ENCODE results near the gene CDK5RAP2. TPM values are rescaled to one million over a fixed set of nuclear protein-coding genes. Genes with fewer than 3 reads are reported as not detected.

Gene CDK5RAP2
- total and polyA plus RNA-seq, 10 of the 15 experiments (the other 5 are each of a cell fraction or from before 2014, with no cell fraction given): 16.2 to 53.5 (median 34.5) TPM

DNA sequence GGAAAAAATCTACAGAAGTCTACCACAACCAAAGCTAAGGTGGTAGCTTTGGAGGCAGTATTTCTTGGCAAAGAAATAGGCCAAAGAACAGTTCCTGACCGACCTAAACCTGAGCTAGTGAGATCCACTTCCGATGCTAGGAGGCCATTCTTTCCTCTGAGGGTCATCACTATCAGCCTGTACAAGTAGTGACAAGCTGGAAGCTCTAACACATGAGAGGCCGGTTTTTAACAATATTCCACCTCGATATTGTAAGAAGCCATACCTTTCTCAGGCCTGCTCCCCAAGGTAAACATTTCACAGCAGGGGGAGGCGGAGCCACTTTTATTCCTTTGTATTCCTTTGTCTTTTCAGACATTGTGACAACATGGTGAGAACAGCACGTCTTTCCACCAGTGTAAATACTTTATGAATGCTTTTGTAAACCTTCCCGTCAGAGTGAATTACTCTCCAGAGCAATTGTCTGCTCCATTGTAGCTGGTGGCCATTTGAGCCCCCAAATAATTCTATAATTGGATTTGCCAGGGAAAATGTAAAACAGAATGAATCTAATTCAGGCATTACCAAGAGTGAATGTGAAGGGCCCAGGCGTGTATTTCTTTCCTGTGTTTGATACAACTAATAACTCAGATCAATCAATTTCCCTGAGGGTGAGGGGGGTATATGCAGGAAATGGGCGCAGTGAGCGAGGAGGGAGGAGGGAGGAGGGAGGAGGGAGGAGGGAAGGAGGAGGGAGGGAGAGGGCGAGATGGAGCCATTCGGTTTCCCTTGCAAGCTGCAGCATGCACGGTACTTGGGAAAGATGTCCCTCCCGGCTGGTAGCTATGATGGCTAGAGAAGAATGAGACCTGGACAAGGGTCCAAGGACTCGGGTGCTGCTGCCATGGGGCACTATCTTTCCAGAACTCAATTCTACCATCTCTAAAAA is 166.6 kb downstream of the CDK5RAP2 start:
- no TSS peak for BruUV-seq (replicated peaks)
- no peak overlapping the region for H3K4me3 ChIP-seq
- no peak overlapping the region for H3K4me2 ChIP-seq (ENCODE audit: control insufficient read depth, insufficient read depth)
- no peak overlapping the region for H2AFZ ChIP-seq (ENCODE audit: control insufficient read depth, low read depth, low read length)
- ChIA-PET POLR2A (no interaction called here), RAD21 (ENCODE audit: unreplicated experiment) (no interaction called here), CTCF (interaction anchor here (1.0 kb wide), 1 partner anchor 64 kb away, joined by 3 read pairs; no protein-coding TSS in a partner anchor), SMC1A (ENCODE audit: uncharacterized antibody, unreplicated experiment) (no interaction called here)
- H3K27me3 ChIP-seq (replicated peaks in 1 of 2; ENCODE audit: control insufficient read depth in 2 of 2, insufficient read depth in 2 of 2, low read length in 1 of 2): no peaks in the 10 kb centered on the region
- no peaks in the 10 kb centered on the region for H3K9me3 ChIP-seq (replicated peaks; ENCODE audit: control insufficient read depth, insufficient read depth, low read length)
- FAIRE-seq (no peak), DNase-seq (ENCODE audit: low read depth, low spot score) (no peak), ATAC-seq (no peak)
- H3K9ac ChIP-seq (ENCODE audit: control insufficient read depth, insufficient read depth, low read length): no peak overlapping the region
- no peaks in the 10 kb centered on the region for H3K79me2 ChIP-seq (ENCODE audit: control insufficient read depth, insufficient read depth, low read length)
- in situ Hi-C loops (cut with MboI): no loop called here
- H3K4me1 ChIP-seq (ENCODE audit: control insufficient read depth, insufficient read depth, low read length): no peaks in the 10 kb centered on the region
- no peak overlapping the region for H3K27ac ChIP-seq (ENCODE audit: control insufficient read depth, insufficient read depth)
- intact Hi-C loops (cut with micrococcal nuclease; ENCODE audit: unreplicated experiment): no loop called here
- H4K20me1 ChIP-seq (ENCODE audit: control insufficient read depth, insufficient read depth): no peaks in the 10 kb centered on the region
- 96% methylated on average over 14 of the region's 15 CpGs for WGBS (ENCODE audit: insufficient coverage, insufficient replicate concordance, low lambda C conversion rate, missing lambda C conversion rate)
- H3K36me3 ChIP-seq (ENCODE audit: control insufficient read depth in 2 of 2, insufficient read depth in 2 of 2, low read length in 1 of 2): peaks cover 7 to 25% of the 10 kb centered on the region in 2 experiments
- TF ChIP-seq, protein P1, sequence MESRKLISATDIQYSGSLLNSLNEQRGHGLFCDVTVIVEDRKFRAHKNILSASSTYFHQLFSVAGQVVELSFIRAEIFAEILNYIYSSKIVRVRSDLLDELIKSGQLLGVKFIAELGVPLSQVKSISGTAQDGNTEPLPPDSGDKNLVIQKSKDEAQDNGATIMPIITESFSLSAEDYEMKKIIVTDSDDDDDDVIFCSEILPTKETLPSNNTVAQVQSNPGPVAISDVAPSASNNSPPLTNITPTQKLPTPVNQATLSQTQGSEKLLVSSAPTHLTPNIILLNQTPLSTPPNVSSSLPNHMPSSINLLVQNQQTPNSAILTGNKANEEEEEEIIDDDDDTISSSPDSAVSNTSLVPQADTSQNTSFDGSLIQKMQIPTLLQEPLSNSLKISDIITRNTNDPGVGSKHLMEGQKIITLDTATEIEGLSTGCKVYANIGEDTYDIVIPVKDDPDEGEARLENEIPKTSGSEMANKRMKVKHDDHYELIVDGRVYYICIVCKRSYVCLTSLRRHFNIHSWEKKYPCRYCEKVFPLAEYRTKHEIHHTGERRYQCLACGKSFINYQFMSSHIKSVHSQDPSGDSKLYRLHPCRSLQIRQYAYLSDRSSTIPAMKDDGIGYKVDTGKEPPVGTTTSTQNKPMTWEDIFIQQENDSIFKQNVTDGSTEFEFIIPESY (IDR thresholded peaks at IDR 0.05): no peak
- TF ChIP-seq CHD1 (IDR thresholded peaks at IDR 0.05; ENCODE audit: low read depth, low read length): no peak
- TF ChIP-seq ZNF384 (IDR thresholded peaks at IDR 0.05; ENCODE audit: borderline replicate concordance, low read depth, low read length): no peak
- no peak for TF ChIP-seq WRNIP1 (IDR thresholded peaks at IDR 0.05; ENCODE audit: borderline replicate concordance, low read depth, low read length)
- no peak for TF ChIP-seq ETV6 (conservative IDR thresholded peaks at IDR 0.05 in 1 of 2, IDR thresholded peaks at IDR 0.05 in 1 of 2; ENCODE audit: borderline replicate concordance in 1 of 2, low read depth in 1 of 2)
- TF ChIP-seq MEF2A (IDR thresholded peaks at IDR 0.05; ENCODE audit: insufficient read depth, low read depth, low read length): no peak
- no peak for TF ChIP-seq NR2F1 (conservative IDR thresholded peaks at IDR 0.05)
- TF ChIP-seq RBBP5 (conservative IDR thresholded peaks at IDR 0.05): no peak
- TF ChIP-seq, protein P2, sequence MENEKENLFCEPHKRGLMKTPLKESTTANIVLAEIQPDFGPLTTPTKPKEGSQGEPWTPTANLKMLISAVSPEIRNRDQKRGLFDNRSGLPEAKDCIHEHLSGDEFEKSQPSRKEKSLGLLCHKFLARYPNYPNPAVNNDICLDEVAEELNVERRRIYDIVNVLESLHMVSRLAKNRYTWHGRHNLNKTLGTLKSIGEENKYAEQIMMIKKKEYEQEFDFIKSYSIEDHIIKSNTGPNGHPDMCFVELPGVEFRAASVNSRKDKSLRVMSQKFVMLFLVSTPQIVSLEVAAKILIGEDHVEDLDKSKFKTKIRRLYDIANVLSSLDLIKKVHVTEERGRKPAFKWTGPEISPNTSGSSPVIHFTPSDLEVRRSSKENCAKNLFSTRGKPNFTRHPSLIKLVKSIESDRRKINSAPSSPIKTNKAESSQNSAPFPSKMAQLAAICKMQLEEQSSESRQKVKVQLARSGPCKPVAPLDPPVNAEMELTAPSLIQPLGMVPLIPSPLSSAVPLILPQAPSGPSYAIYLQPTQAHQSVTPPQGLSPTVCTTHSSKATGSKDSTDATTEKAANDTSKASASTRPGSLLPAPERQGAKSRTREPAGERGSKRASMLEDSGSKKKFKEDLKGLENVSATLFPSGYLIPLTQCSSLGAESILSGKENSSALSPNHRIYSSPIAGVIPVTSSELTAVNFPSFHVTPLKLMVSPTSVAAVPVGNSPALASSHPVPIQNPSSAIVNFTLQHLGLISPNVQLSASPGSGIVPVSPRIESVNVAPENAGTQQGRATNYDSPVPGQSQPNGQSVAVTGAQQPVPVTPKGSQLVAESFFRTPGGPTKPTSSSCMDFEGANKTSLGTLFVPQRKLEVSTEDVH (IDR thresholded peaks at IDR 0.05; ENCODE audit: low read depth, partially characterized antibody): no peak
- TF ChIP-seq BACH1 (IDR thresholded peaks at IDR 0.05; ENCODE audit: borderline replicate concordance): no peak
- no peak for TF ChIP-seq RAD21 (IDR thresholded peaks at IDR 0.05; ENCODE audit: insufficient read depth, low read depth, low read length)
- TF ChIP-seq, protein P3, sequence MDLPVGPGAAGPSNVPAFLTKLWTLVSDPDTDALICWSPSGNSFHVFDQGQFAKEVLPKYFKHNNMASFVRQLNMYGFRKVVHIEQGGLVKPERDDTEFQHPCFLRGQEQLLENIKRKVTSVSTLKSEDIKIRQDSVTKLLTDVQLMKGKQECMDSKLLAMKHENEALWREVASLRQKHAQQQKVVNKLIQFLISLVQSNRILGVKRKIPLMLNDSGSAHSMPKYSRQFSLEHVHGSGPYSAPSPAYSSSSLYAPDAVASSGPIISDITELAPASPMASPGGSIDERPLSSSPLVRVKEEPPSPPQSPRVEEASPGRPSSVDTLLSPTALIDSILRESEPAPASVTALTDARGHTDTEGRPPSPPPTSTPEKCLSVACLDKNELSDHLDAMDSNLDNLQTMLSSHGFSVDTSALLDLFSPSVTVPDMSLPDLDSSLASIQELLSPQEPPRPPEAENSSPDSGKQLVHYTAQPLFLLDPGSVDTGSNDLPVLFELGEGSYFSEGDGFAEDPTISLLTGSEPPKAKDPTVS (IDR thresholded peaks at IDR 0.05; ENCODE audit: low read depth, low read length): no peak
- TF ChIP-seq ASH2L (IDR thresholded peaks at IDR 0.05; ENCODE audit: borderline replicate concordance, low read depth): no peak
